Measurements from ENCODE around the gene GDI1. TPM values are rescaled to one million over a fixed set of nuclear protein-coding genes. Genes with fewer than 3 reads are reported as not detected.

GDI1 gene
- total and polyA plus RNA-seq, 2 of the 4 experiments (the other 2 are of a cell fraction) = 113 to 291 TPM

DNA sequence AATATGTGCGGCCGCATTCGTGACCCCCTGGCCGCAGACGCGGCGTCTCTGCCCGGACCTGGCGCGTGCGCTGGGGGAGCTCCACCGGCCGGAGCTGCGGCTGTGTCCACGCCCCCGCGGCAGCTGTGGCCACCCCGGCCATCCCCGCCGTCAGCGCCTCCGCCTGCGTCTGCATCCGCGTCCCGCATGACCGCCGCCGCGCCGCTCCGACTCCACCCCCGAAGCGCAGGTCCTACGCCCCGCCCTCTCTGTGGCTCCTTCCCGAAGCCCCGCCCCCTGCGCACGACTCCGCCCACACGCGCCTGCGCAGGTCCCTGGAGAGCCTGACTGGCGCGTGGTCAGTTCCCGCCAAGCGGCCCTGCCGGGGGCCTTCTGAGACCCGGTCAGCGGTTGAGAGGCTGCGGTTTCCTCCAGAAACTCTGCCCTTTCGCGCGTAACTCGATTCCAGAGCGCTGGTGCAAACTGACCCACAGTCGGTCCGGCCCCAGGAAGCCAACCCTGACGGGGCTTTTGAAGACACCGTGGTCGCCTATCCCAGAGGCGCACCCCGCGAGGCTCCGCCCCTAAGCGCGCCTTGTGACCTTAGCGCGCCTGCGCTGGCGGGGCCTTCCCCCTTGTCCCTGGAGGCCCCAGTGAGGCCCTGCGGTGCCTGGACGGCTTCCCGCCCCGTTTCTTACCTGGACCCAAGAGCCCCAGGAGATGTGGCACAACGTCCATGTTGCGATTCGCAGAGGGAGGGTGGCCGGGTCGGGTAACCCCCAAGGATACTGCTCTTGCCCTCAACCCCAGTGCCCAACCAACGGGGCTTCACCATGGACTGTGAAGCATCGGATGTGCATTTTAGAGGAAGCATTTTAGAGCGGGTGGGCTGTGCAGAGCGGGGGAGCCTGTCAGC is 42.0 kb downstream of the GDI1 start, which contains the start of gene LAGE3:
TSS of gene LAGE3 (minus strand) at position 554 of the 895 bp plus-strand sequence. CDS start at position 188, 366 bp downstream.
- 31% methylated on average over 37 of the region's 85 CpGs; no CpG with 5 or more reads in 1 of the 2 experiments for WGBS, 2 experiments (ENCODE audit: extremely low coverage in 2 of 2, insufficient read length in 1 of 2)
- H2BK20ac ChIP-seq (ENCODE audit: low read depth, low read length) = no peak within 1 kb of the TSS
- H3K4me2 ChIP-seq (ENCODE audit: low read depth, low read length) = peak within 1 kb of the TSS; percentile 91
- H3K14ac ChIP-seq (replicated peaks; ENCODE audit: low read depth, low read length) = peak within 1 kb of the TSS; percentile 44
- H3K36me3 ChIP-seq (ENCODE audit: control insufficient read depth, insufficient read depth, low read length) = peaks cover 3% of the 10 kb centered on the region; the same call in 1 of the 2 replicates
- peak; percentile 84 for DNase-seq
- ChIA-PET POLR2A (ENCODE audit: unreplicated experiment) (interaction anchor here (0.6 to 0.8 kb wide), 2 partner anchors 12 to 81 kb away, joined by 3 read pairs; no protein-coding TSS in a partner anchor), CTCF (no interaction called here)
- dilution Hi-C loops (cut with HindIII; ENCODE audit: low sequenced_read_pairs, unreplicated experiment) (no loop called here), intact Hi-C loops (cut with micrococcal nuclease) (no loop called here), in situ Hi-C loops (cut with MboI; ENCODE audit: low sequenced_read_pairs) (no loop called here)
- no peaks in the 10 kb centered on the region; the same call in 1 of the 2 replicates for H4K20me1 ChIP-seq (ENCODE audit: insufficient read depth, low read length)
- H3K23ac ChIP-seq (ENCODE audit: low read depth, low read length) = peak within 1 kb of the TSS; percentile 80; the same call in 1 of the 2 replicates
- TF ChIP-seq MXI1 (IDR thresholded peaks at IDR 0.05; ENCODE audit: borderline replicate concordance, low read depth, low read length) = peak; percentile 74; the same call in 1 of the 2 replicates
- no peak for TF ChIP-seq NFE2L2 (IDR thresholded peaks at IDR 0.05; ENCODE audit: low read depth, low read length)
- TF ChIP-seq MAZ (IDR thresholded peaks at IDR 0.05; ENCODE audit: borderline replicate concordance, low read depth, low read length) = no peak; the same call in 1 of the 2 replicates
- peak; percentile 70 for TF ChIP-seq BHLHE40 (IDR thresholded peaks at IDR 0.05; ENCODE audit: low read depth, low read length)
- TF ChIP-seq CHD1 (IDR thresholded peaks at IDR 0.05; ENCODE audit: low read depth, low read length) = no peak
- no peak for TF ChIP-seq RFX5 (IDR thresholded peaks at IDR 0.05; ENCODE audit: low read depth, low read length)
- TF ChIP-seq, protein P1, sequence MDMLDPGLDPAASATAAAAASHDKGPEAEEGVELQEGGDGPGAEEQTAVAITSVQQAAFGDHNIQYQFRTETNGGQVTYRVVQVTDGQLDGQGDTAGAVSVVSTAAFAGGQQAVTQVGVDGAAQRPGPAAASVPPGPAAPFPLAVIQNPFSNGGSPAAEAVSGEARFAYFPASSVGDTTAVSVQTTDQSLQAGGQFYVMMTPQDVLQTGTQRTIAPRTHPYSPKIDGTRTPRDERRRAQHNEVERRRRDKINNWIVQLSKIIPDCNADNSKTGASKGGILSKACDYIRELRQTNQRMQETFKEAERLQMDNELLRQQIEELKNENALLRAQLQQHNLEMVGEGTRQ (IDR thresholded peaks at IDR 0.05; ENCODE audit: low read depth, low read length) = no peak; the same call in 1 of the 2 replicates
- TF ChIP-seq FOS (IDR thresholded peaks at IDR 0.05; ENCODE audit: low read depth, low read length) = no peak
- no peak for TF ChIP-seq CEBPB (IDR thresholded peaks at IDR 0.05; ENCODE audit: low read depth, low read length)
- no peak for TF ChIP-seq RCOR1 (IDR thresholded peaks at IDR 0.05; ENCODE audit: insufficient replicate concordance, low read length)
- no peak within 1 kb of the TSS; the same call in 1 of the 2 replicates for H3K56ac ChIP-seq (ENCODE audit: extremely low read depth, insufficient read depth, low read length)
- peak within 1 kb of the TSS; percentile 28; the same call in 1 of the 2 replicates for H4K91ac ChIP-seq (ENCODE audit: insufficient read depth, low read depth, low read length)
- peak within 1 kb of the TSS; percentile 82 to 89; a peak in 3 of 4 replicates for H4K8ac ChIP-seq (ENCODE audit: low read depth in 2 of 2, low read length in 2 of 2)
- H2BK15ac ChIP-seq (ENCODE audit: low read depth, low read length) = no peak within 1 kb of the TSS
- H3K4ac ChIP-seq (ENCODE audit: low read depth, low read length) = peak within 1 kb of the TSS; percentile 64
- no peaks in the 10 kb centered on the region for H3K4me1 ChIP-seq (ENCODE audit: control insufficient read depth, insufficient read depth, low read length)
- H3K18ac ChIP-seq (ENCODE audit: low read depth, low read length) = 0 out of 2 replicates have a peak within 1 kb of the TSS, but pooled peaks have one; percentile 14
- peak; percentile 95 for ATAC-seq (ENCODE audit: low read depth)
- no peaks in the 10 kb centered on the region; a peak in 1 of 4 replicates for H3K79me1 ChIP-seq (ENCODE audit: low read depth in 1 of 2, low read length in 2 of 2)
- H4K5ac ChIP-seq (ENCODE audit: low read depth, low read length) = peak within 1 kb of the TSS; percentile 47
- H3K27me3 ChIP-seq (ENCODE audit: control insufficient read depth, insufficient read depth, low read length) = no peaks in the 10 kb centered on the region
- peak within 1 kb of the TSS; percentile 77; the same call in 1 of the 2 replicates for H2BK120ac ChIP-seq (ENCODE audit: low read depth, low read length)
- peak within 1 kb of the TSS; percentile 88 for H3K9ac ChIP-seq (ENCODE audit: low read depth, low read length)
- H3K9me1 ChIP-seq (ENCODE audit: insufficient read depth, low read length) = no peaks in the 10 kb centered on the region
- peak within 1 kb of the TSS; percentile 60 for H2AK5ac ChIP-seq (ENCODE audit: low read depth, low read length)
- no TSS peak for BruUV-seq (replicated peaks)
- peak within 1 kb of the TSS; percentile 78 for H3K27ac ChIP-seq (ENCODE audit: insufficient read depth, low read length)
- peak within 1 kb of the TSS; percentile 82 for H2AK9ac ChIP-seq (replicated peaks; ENCODE audit: low read depth, low read length, poor library complexity)
- peak within 1 kb of the TSS; percentile 93 for H2AFZ ChIP-seq (replicated peaks; ENCODE audit: low read length, poor library complexity)
- no peaks in the 10 kb centered on the region for H3K9me3 ChIP-seq (ENCODE audit: control insufficient read depth, insufficient read depth, low read length)
- peak within 1 kb of the TSS; percentile 18 for H2BK5ac ChIP-seq (ENCODE audit: low read depth, low read length, poor library complexity, severe bottlenecking)
- peak within 1 kb of the TSS; percentile 52 for H3K4me3 ChIP-seq (ENCODE audit: insufficient read depth, low read depth, low read length)
